C4-2B (cell line): ENCODE data around the gene PTP4A2.

Source experiments
- CTCF ChIP-seq: fragments of 450-650 bp; conservative IDR thresholded peaks from 2 replicates; pipeline ENCODE4 v1.5.1; 2017; ENCODE audit warnings: mild to moderate bottlenecking
- ZFX ChIP-seq: fragments of 450-650 bp; IDR thresholded peaks from 2 replicates; pipeline ENCODE4 v1.6.1; 2017

- TF ChIP-seq CTCF (no peak), ZFX (no peak)
Measured at GRCh38 chr1:31961536-31961935, 23.4 kb upstream of the PTP4A2 start.
